OCI-M2 (cell line): ENCODE measurements around the gene C12orf50.
"Not testable (repeated sequence)": the region's sequence is repeated elsewhere in the genome, so short reads cannot be mapped to it uniquely, and the experiment has no call there.

ENCODE experiments used
- DNase-seq: peaks from one replicate; lab custom pipeline; 2025; ENCODE audit not compliant: unreplicated experiment; lab: John Stamatoyannopoulos, UW

Gene C12orf50

GRCh38 chr12:88029093-88029665 is at the start of gene C12orf50:
Gene C12orf50 (minus strand): TSS chr12:88029401. CDS start chr12:88026962, 2,439 bp downstream.
- no peak for DNase-seq

GRCh38 chr12:88067301-88067700 is 38.1 kb upstream of the C12orf50 start:
- no peak for DNase-seq

- no peak for DNase-seq
Measured at GRCh38 chr12:88063375-88063774, 34.2 kb upstream of the C12orf50 start.

GRCh38 chr12:88062474-88062873 is 33.3 kb upstream of the C12orf50 start:
- DNase-seq, result no peak

GRCh38 chr12:88058719-88059077 is 29.5 kb upstream of the C12orf50 start:
- DNase-seq, result no peak

- no peak for DNase-seq
Measured at GRCh38 chr12:88057994-88058718, 29.0 kb upstream of the C12orf50 start.

- no peak for DNase-seq
Measured at GRCh38 chr12:88056571-88056970, 27.4 kb upstream of the C12orf50 start.

GRCh38 chr12:88052686-88053085 is 23.5 kb upstream of the C12orf50 start:
- no peak for DNase-seq

GRCh38 chr12:88044035-88044434 is 14.8 kb upstream of the C12orf50 start:
- DNase-seq, result no peak

GRCh38 chr12:88037770-88038169 is 8.6 kb upstream of the C12orf50 start:
- no peak for DNase-seq

- no peak for DNase-seq
Measured at GRCh38 chr12:88036353-88036965, 7.3 kb upstream of the C12orf50 start.

GRCh38 chr12:88035907-88036289 is 6.7 kb upstream of the C12orf50 start:
- no peak for DNase-seq

- peak; percentile 49 for DNase-seq
Measured at GRCh38 chr12:88035271-88035906, 6.2 kb upstream of the C12orf50 start.

- DNase-seq, result not testable (repeated sequence)
Measured at GRCh38 chr12:88031161-88031560, 2.0 kb upstream of the C12orf50 start.

- no peak for DNase-seq
Measured at GRCh38 chr12:88026196-88026595, 3.0 kb downstream of the C12orf50 start.

- DNase-seq, result no peak
Measured at GRCh38 chr12:88017964-88018363, 11.2 kb downstream of the C12orf50 start.

- no peak for DNase-seq
Measured at GRCh38 chr12:88015825-88016224, 13.4 kb downstream of the C12orf50 start.

GRCh38 chr12:88011755-88012154 is 17.4 kb downstream of the C12orf50 start:
- DNase-seq, result no peak

GRCh38 chr12:88006351-88006750 is 22.9 kb downstream of the C12orf50 start:
- DNase-seq, result no peak

- DNase-seq, result no peak
Measured at GRCh38 chr12:88001327-88001726, 27.9 kb downstream of the C12orf50 start.

- DNase-seq, result no peak
Measured at GRCh38 chr12:87995581-87996178, 33.5 kb downstream of the C12orf50 start.

- no peak for DNase-seq
Measured at GRCh38 chr12:87991483-87991882, 37.7 kb downstream of the C12orf50 start.
